ENCODE results near the gene MGAT4C. TPM values are rescaled to one million over a fixed set of nuclear protein-coding genes. Genes with fewer than 3 reads are reported as not detected.
"Not testable (repeated sequence)": the region's sequence is repeated elsewhere in the genome, so short reads cannot be mapped to it uniquely, and the experiment has no call there.

MGAT4C gene
- total RNA-seq, 4 donors from 2014 or later, result under 0.01 to 4.5 (median 0.11) TPM

GRCh38 chr12:86118161-86118560 lies 138.0 kb downstream of the MGAT4C start:
- DNase-seq (ENCODE audit: low spot score), result no peak
- no peak for ATAC-seq (ENCODE audit: low FRiP score)
- TF ChIP-seq CTCF (IDR thresholded peaks at IDR 0.05), result no peak

DNA sequence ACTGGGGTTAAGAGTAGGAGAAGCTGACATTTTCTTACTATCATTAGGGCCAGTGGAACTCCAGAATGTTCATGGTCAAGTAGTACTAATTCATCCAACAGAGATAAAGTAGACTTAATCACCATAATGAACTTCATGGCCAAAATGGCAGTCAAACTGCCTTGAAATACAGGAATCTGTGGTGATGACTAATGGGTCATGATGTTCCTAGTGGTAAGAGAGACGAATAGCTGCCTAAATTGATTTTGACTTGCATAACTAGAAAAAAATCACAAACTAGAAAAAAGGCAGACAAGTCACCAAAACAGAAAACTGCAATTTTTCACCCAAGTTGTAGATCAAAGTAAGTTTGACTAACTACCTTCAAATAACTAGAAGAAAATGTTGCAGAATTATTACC lies 138.5 kb downstream of the MGAT4C start:
- no peak for TF ChIP-seq CTCF (IDR thresholded peaks at IDR 0.05)
- DNase-seq (ENCODE audit: low spot score) (no peak), ATAC-seq (ENCODE audit: low FRiP score) (no peak)

DNA sequence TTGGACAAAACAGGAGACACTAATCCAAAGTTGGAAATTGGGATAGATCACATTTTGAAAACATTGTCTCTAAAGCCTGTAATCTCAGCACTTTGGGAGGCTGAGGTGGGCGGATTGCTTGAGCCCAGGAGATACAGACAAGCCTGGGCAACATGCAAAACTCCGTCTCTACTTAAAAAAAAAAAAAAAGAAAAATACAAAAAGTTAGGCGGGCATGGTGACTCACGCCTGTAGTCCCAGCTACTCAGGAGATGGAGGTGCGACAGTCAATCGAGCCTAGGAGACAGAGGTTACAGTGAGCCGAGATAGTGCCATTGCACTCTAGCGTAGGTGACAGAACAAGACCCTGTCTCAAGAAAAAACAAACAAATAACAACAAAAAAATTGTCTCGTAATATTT lies 152.1 kb downstream of the MGAT4C start:
- no peak for ATAC-seq (ENCODE audit: low FRiP score)
- no peak for TF ChIP-seq CTCF (IDR thresholded peaks at IDR 0.05)
- no peak for DNase-seq (ENCODE audit: low spot score)

GRCh38 chr12:86097161-86097560 lies 159.0 kb downstream of the MGAT4C start:
- TF ChIP-seq CTCF (IDR thresholded peaks at IDR 0.05), result no peak
- ATAC-seq (ENCODE audit: low FRiP score) (no peak), DNase-seq (ENCODE audit: low spot score) (no peak)

DNA sequence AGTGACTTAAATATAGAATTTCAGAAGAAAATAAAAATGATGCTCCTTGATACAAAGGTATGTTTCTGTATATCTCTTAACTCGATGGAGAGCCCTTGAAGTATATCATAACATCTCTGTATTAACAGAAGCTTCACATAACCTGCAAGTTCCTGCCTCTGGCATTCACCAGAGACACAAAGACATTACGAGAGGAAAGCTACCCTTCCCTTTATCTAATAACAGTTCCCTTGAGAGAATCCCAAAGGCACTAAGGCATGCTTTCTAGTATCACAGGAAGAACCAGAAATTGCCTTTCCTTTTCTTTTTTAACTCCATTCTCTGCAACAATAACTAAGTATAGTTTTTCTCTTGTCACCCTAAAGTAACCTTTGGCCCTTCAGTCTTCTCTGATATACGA lies 164.5 kb downstream of the MGAT4C start:
- no peak for TF ChIP-seq CTCF (IDR thresholded peaks at IDR 0.05)
- DNase-seq (ENCODE audit: low spot score) (no peak), ATAC-seq (ENCODE audit: low FRiP score) (no peak)

DNA sequence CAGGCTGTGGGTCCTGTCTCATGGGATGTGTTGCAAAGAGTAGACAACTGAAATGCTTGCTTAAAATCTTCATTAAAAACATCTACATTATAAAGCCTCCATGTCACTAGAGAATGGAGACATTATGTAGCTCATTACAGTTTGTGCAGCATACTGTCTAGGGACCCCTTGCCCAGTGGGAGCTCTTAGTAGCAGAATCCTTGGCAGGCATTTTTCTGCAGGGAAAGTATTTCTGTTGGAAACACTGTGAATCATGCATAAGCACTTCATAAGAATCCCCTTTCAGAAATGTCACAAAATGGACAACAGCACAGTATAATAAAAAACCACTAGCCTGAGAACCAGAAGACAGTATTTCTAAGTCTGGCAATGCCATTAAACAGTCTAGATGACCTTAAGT lies 174.3 kb downstream of the MGAT4C start:
- TF ChIP-seq CTCF (IDR thresholded peaks at IDR 0.05), result no peak
- no peak for ATAC-seq (ENCODE audit: low FRiP score)
- no peak for DNase-seq (ENCODE audit: low spot score)

DNA sequence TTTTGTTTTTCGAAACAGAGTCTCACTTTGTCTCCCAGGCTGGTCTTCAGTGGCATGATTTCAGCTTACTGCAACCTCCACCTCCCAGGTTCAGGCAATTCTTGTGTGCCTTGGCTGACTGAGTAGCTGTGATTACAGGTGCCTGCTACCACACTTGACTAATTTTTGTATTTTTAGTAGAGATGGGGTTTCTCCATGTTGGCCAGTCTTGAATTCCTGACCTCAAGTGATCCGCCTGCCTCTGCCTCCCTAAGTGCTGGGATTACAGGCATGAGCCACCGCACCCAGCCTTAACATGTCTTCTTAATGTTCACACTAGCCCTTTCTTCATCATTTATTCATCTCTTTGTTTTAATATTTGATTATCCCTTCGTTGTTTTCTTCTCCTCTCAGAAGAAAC lies 197.1 kb downstream of the MGAT4C start:
- ATAC-seq (ENCODE audit: low FRiP score); DNase-seq (ENCODE audit: low spot score): not testable (repeated sequence)

All from omental fat pad (tissue), 4 donors.